A549 (cell line): ENCODE measurements around the gene RGS2. TPM values are rescaled to one million over a fixed set of nuclear protein-coding genes. Genes with fewer than 3 reads are reported as not detected.
A peak's percentile ranks its signal among the peaks of the same experiment; 100 is the strongest.

Experiments
- ATAC-seq, 2 experiments: fragments of 200-7000 bp in 1 of 2; fragments of >200 bp in 1 of 2; cut with Nextera tagmentation in 1 of 2; cut with Tn5 transposase in 1 of 2; 3 replicates each; pipeline versions ENCODE4 v1.8.0 to v1.9.1; 2018 to 2020; ENCODE audit warnings: mild to moderate bottlenecking in 1 of 2, moderate library complexity in 1 of 2
- CTCF ChIA-PET: fragments of 300-600 bp; sonication (Branson Sonifier 250); formaldehyde crosslinking; extraction: SDS; loops from one replicate; lab custom pipeline; 2021; ENCODE audit warnings: antibody characterized with exemption, inconsistent platforms; lab: Yijun Ruan, JAX
- POLR2A ChIA-PET: fragments of 350-600 bp; formaldehyde crosslinking; extraction: SDS; loops from one replicate; lab custom pipeline; 2021; ENCODE audit warnings: antibody characterized with exemption, inconsistent platforms; lab: Yijun Ruan, JAX
- DNase-seq, 2 experiments: peaks; one replicate each; pipeline versions ENCODE4 v3.0.0 to v3.0.0-alpha.2; 2011 to 2016; ENCODE audit warnings: low read depth in 1 of 2, low spot score in 1 of 2
- FAIRE-seq: peaks from 2 replicates; lab custom pipeline; 2011; peaks lifted over from hg19 to GRCh38; lab: Jason Lieb, UNC
- H3K27ac ChIP-seq, 2 experiments: fragments of >200 bp; sonication (Bioruptor Twin); formaldehyde crosslinking; 3 replicates each; pipeline ENCODE4 v1.5.1; 2016 to 2017
- H3K4me1 ChIP-seq: fragments of >200 bp; sonication (Bioruptor Twin); formaldehyde crosslinking; 3 replicates; pipeline ENCODE4 v1.6.1; 2016
- H3K4me2 ChIP-seq: fragments of >200 bp; sonication (Bioruptor Twin); formaldehyde crosslinking; 3 replicates; pipeline ENCODE4 v1.6.1; 2016
- H3K4me3 ChIP-seq: fragments of >200 bp; sonication (Bioruptor Twin); formaldehyde crosslinking; 3 replicates; pipeline ENCODE4 v1.5.1; 2016
- H3K9me3 ChIP-seq: fragments of >200 bp; sonication (Bioruptor Twin); formaldehyde crosslinking; 3 replicates; pipeline ENCODE4 v1.6.1; 2016
- ATOH8 ChIP-seq: fragments of 250-450 bp; sonication (Bioruptor Pico); IDR thresholded peaks from 2 replicates; pipeline ENCODE4 v1.5.0; 2020; ENCODE audit warnings: low read depth, mild to moderate bottlenecking, moderate library complexity
- CEBPB ChIP-seq, 2 experiments: fragments of >200 bp in 1 of 2; sonication (Bioruptor Twin) in 1 of 2; formaldehyde crosslinking in 1 of 2; IDR thresholded peaks; 2 replicates each; pipeline ENCODE4 v1.6.1; 2012 to 2016
- CHD2 ChIP-seq: fragments of 150-350 bp; IDR thresholded peaks from 2 replicates; pipeline ENCODE4 v1.6.1; 2014; ENCODE audit warnings: low read length; ENCODE audit not compliant: partially characterized antibody
- EHMT2 ChIP-seq: fragments of 200-600 bp; sonication (generic); IDR thresholded peaks from 2 replicates; pipeline ENCODE4 v1.6.1; 2016; ENCODE audit warnings: antibody characterized with exemption, low read depth, mild to moderate bottlenecking, moderate library complexity
- ELK1 ChIP-seq: fragments of 150-350 bp; IDR thresholded peaks from 2 replicates; pipeline ENCODE4 v1.6.1; 2014; ENCODE audit warnings: low read depth, mild to moderate bottlenecking, low read length
- EP300 ChIP-seq, 2 experiments: fragments of >200 bp; sonication (Bioruptor Twin); formaldehyde crosslinking; IDR thresholded peaks; 2 replicates in 1 of 2; 3 replicates in 1 of 2; pipeline ENCODE4 v1.6.1; 2016 to 2017
- ESRRA ChIP-seq: fragments of 150-350 bp; IDR thresholded peaks from 2 replicates; pipeline ENCODE4 v1.6.1; 2014; ENCODE audit warnings: mild to moderate bottlenecking, low read length, borderline replicate concordance
- FOSL2 ChIP-seq, 2 experiments: fragments of 450-650 bp in 1 of 2; fragments of >200 bp in 1 of 2; sonication (Bioruptor Twin) in 1 of 2; formaldehyde crosslinking; IDR thresholded peaks; 2 replicates each; pipeline versions ENCODE4 v1.5.0 to v1.6.1; 2016 to 2020; ENCODE audit warnings: mild to moderate bottlenecking in 1 of 2, moderate library complexity in 1 of 2
- FOXS1 ChIP-seq: fragments of 250-450 bp; sonication (Bioruptor Pico); IDR thresholded peaks from 2 replicates; pipeline ENCODE4 v1.5.0; 2020; ENCODE audit warnings: mild to moderate bottlenecking, moderate library complexity
- HEYL ChIP-seq: fragments of 250-450 bp; sonication (Bioruptor Pico); IDR thresholded peaks from 2 replicates; pipeline ENCODE4 v1.8.0; 2021; ENCODE audit warnings: mild to moderate bottlenecking, moderate library complexity
- HMGXB4 ChIP-seq: fragments of 250-450 bp; sonication (Bioruptor Pico); IDR thresholded peaks from 2 replicates; pipeline ENCODE4 v1.5.0; 2021; ENCODE audit warnings: mild to moderate bottlenecking, moderate library complexity, borderline replicate concordance
- HOXB13 ChIP-seq: fragments of 250-450 bp; sonication (Bioruptor Pico); IDR thresholded peaks from 2 replicates; pipeline ENCODE4 v1.5.0; 2020; ENCODE audit warnings: low read depth, mild to moderate bottlenecking, moderate library complexity
- JUN ChIP-seq, 2 experiments: fragments of >200 bp; sonication (Bioruptor Twin); formaldehyde crosslinking; IDR thresholded peaks; 2 replicates in 1 of 2; 3 replicates in 1 of 2; pipeline ENCODE4 v1.6.1; 2016 to 2017
- JUNB ChIP-seq: fragments of >200 bp; sonication (Bioruptor Twin); formaldehyde crosslinking; IDR thresholded peaks from 2 replicates; pipeline ENCODE4 v1.6.1; 2016
- KDM1A ChIP-seq: fragments of 200-600 bp; sonication (generic); IDR thresholded peaks from 2 replicates; pipeline ENCODE4 v1.6.1; 2016; ENCODE audit warnings: low read depth, mild to moderate bottlenecking
- KDM5A ChIP-seq: fragments of 200-600 bp; sonication (generic); IDR thresholded peaks from 2 replicates; pipeline ENCODE4 v1.6.1; 2016; ENCODE audit warnings: antibody characterized with exemption, mild to moderate bottlenecking
- MYC ChIP-seq: IDR thresholded peaks from 2 replicates; pipeline ENCODE4 v1.6.1; 2012; ENCODE audit warnings: mild to moderate bottlenecking, inconsistent platforms, low read length, improper control_type of control experiment, borderline replicate concordance
- NR3C1 ChIP-seq: fragments of >200 bp; sonication (Bioruptor Twin); formaldehyde crosslinking; IDR thresholded peaks from 3 replicates; pipeline ENCODE4 v1.6.1; 2017
- POLR2A ChIP-seq: IDR thresholded peaks from 2 replicates; pipeline ENCODE4 v1.6.1; 2012; ENCODE audit warnings: mild to moderate bottlenecking, low read length
- POLR2AphosphoS2 ChIP-seq: conservative IDR thresholded peaks from 2 replicates; pipeline ENCODE4 v1.6.1; 2012; ENCODE audit warnings: low read length, improper control_type of control experiment, inconsistent platforms
- RNF2 ChIP-seq: fragments of 200-600 bp; sonication (generic); IDR thresholded peaks from 2 replicates; pipeline ENCODE4 v1.6.1; 2016; ENCODE audit warnings: low read depth, mild to moderate bottlenecking, antibody characterized with exemption, moderate library complexity, borderline replicate concordance
- SMC3 ChIP-seq: fragments of >200 bp; sonication (Bioruptor Twin); formaldehyde crosslinking; IDR thresholded peaks from 3 replicates; pipeline ENCODE4 v1.6.1; 2018; ENCODE audit warnings: inconsistent platforms
- SREBF2 ChIP-seq: fragments of 450-650 bp; IDR thresholded peaks from 2 replicates; pipeline ENCODE4 v1.6.1; 2014; ENCODE audit warnings: mild to moderate bottlenecking, moderate library complexity
- ZNF302 ChIP-seq: fragments of 250-450 bp; sonication (Bioruptor Pico); IDR thresholded peaks from 2 replicates; pipeline ENCODE4 v1.9.0; 2021; ENCODE audit warnings: inconsistent platforms, mild to moderate bottlenecking, moderate library complexity
- ZSCAN20 ChIP-seq: fragments of 250-450 bp; sonication (Bioruptor Pico); IDR thresholded peaks from 2 replicates; pipeline ENCODE4 v1.8.0; 2022; ENCODE audit warnings: mild to moderate bottlenecking, moderate library complexity
- WGBS: methylation state at CpG from one replicate; pipeline ENCODE4 v1.1.6; 2017; ENCODE audit errors: missing lambda C conversion rate; 5-methylcytosine and 5-hydroxymethylcytosine counted together
- polyA plus RNA-seq, 4 experiments: library from polyadenylated mRNA; depleted of rRNA in 3 of 4; stranded (reverse); fragments of >200 nt; fragmentation: RNase III in 1 of 4; extraction: RNeasy Plus Mini Kit Qiagen cat#74134 plus additional on column Dnase treatment in 1 of 4; gene quantifications; 2 replicates in 3 of 4; 3 replicates in 1 of 4; pipeline ENCODE4 v1.2.3, GENCODE V29; 2011 to 2017
- TF ChIP-seq, protein P1 (sequence below): IDR thresholded peaks from 2 replicates; pipeline ENCODE4 v1.6.1; 2012

RGS2 gene
- polyA plus RNA-seq, 2 of the 4 experiments (the other 2 are of a cell fraction) = 20.1 to 26.5 TPM

DNA sequence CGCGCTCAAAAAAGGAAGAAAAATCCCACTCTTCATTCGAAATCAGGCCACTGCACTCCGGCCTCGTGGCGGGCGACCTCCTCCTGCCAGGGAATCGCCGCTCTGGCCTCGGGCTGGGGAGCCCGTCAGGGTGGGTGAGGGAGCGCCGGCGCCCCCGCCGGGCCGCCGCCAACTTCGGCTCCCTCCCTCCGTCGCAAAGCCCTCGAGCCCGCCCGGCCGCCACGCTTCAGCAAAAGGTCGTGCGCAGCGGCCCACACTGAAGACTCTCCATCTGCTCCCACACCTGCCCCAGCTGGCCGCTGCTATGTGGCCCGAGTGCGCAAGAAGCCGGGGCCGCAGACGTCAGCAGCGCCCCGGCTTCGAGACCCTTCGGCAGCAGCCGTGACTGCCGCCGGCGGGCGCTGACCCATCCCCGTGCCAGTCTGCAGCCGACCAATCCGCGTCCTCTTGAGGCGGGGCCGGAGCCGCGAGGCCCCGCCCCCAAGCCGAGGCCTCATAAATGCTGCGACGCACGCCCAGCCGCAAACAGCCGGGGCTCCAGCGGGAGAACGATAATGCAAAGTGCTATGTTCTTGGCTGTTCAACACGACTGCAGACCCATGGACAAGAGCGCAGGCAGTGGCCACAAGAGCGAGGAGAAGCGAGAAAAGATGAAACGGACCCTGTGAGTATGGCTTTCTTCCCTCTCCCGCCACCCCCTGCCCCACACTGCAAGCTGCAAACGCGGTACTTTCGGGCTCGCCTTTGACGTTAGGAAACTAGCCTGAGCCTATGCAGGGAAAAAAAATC, at the start of gene RGS2 (continued):
- no peak for TF ChIP-seq POLR2AphosphoS2
- peak in 1 of 2 experiments; percentile 81; a peak in 3 of 5 replicates for TF ChIP-seq JUN (IDR thresholded peaks at IDR 0.05)
- TF ChIP-seq MYC = peak; percentile 40; the same call in 1 of the 2 replicates

- H3K27ac ChIP-seq = no peak overlapping the region
- no peak for ATAC-seq
Measured at GRCh38 chr1:192759104-192759503, 49.7 kb upstream of the RGS2 start.

GRCh38 chr1:192762265-192762664, 46.6 kb upstream of the RGS2 start:
- DNase-seq = no peak
- peaks cover 7% of the 10 kb centered on the region; the same call in 2 of the 3 replicates for H3K4me1 ChIP-seq
- no peaks in the 10 kb centered on the region for H3K9me3 ChIP-seq
- no peak for FAIRE-seq
- H3K4me2 ChIP-seq = no peak overlapping the region
- WGBS = 86% methylated on average over 4 of the region's 4 CpGs
- TF ChIP-seq FOSL2 (IDR thresholded peaks at IDR 0.05) = no peak
- no peak for TF ChIP-seq FOSL2 (CRISPR knock-in tag; IDR thresholded peaks at IDR 0.05)
- TF ChIP-seq ATOH8 = no peak
- TF ChIP-seq SREBF2 = no peak
- no peak for TF ChIP-seq HEYL (CRISPR knock-in tag)
- TF ChIP-seq JUN (IDR thresholded peaks at IDR 0.05) = no peak
- TF ChIP-seq ELK1 = no peak
- TF ChIP-seq HMGXB4 = no peak
- TF ChIP-seq EP300 (IDR thresholded peaks at IDR 0.05) = no peak
- TF ChIP-seq FOXS1 (CRISPR knock-in tag) = no peak
- no peak for TF ChIP-seq POLR2A
- no peak for TF ChIP-seq KDM5A
- TF ChIP-seq POLR2AphosphoS2 = no peak
- no peak for TF ChIP-seq HOXB13 (CRISPR knock-in tag)
- no peak for TF ChIP-seq NR3C1
- TF ChIP-seq MYC = no peak
- TF ChIP-seq JUNB = no peak
- TF ChIP-seq ZSCAN20 (CRISPR knock-in tag) = no peak
- TF ChIP-seq, protein P1, sequence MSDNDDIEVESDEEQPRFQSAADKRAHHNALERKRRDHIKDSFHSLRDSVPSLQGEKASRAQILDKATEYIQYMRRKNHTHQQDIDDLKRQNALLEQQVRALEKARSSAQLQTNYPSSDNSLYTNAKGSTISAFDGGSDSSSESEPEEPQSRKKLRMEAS = no peak
- TF ChIP-seq, all 56 proteins: peak for 0
- no peak overlapping the region for H3K4me3 ChIP-seq
- ChIA-PET CTCF (interaction anchor here (0.9 kb wide), 1 partner anchor 9 kb away, joined by 3 read pairs; no protein-coding TSS in a partner anchor), POLR2A (no interaction called here)
- no peak overlapping the region for H3K27ac ChIP-seq
- no peak for ATAC-seq

More at GRCh38 chr1:192759104-192759503, 49.7 kb upstream of the RGS2 start:
- Histone ChIP-seq H3K4me2 (no peak overlapping the region), H3K4me1 (no peaks in the 10 kb centered on the region), H3K9me3 (no peaks in the 10 kb centered on the region), H3K4me3 (no peak overlapping the region)
- TF ChIP-seq CEBPB (IDR thresholded peaks at IDR 0.05) (no peak), ZNF302 (CRISPR knock-in tag) (no peak), ESRRA (no peak), KDM1A (no peak), SMC3 (no peak), MYC (no peak), CHD2 (no peak), RNF2 (no peak), EHMT2 (no peak), HOXB13 (CRISPR knock-in tag) (no peak)
- peak; percentile 46 for FAIRE-seq
- no peak for DNase-seq
- ChIA-PET POLR2A (no interaction called here), CTCF (no interaction called here)
- 83% methylated on average over 1 of the region's 1 CpG for WGBS
